PFSK-1 (cell line): Measurements from ENCODE around the gene PAK1.

Experiments used
- FOXP2 ChIP-seq: optimal IDR thresholded peaks from 2 replicates; pipeline ENCODE3; 2011; ENCODE audit warnings: borderline replicate concordance, control low read depth, inconsistent platforms; ENCODE audit not compliant: insufficient read depth; ENCODE audit errors: extremely low read length, extremely low read depth
- POLR2AphosphoS5 ChIP-seq: IDR thresholded peaks from 2 replicates; pipeline ENCODE4 v1.6.1; 2012; ENCODE audit warnings: low read depth, mild to moderate bottlenecking, control low read depth, low read length, moderate library complexity
- SIN3A ChIP-seq: IDR thresholded peaks from 2 replicates; pipeline ENCODE4 v1.6.1; 2012; ENCODE audit warnings: mild to moderate bottlenecking, low read length, moderate library complexity, borderline replicate concordance; ENCODE audit not compliant: insufficient read depth
- TAF1 ChIP-seq: IDR thresholded peaks from 2 replicates; pipeline ENCODE4 v1.6.1; 2012; ENCODE audit warnings: low read length, control low read depth, borderline replicate concordance; ENCODE audit not compliant: insufficient read depth
- TF ChIP-seq, protein P1 (sequence below), 2 experiments: IDR thresholded peaks; 2 replicates each; pipeline versions ENCODE4 v1.6.1 to v1.8.0; 2011 to 2012; ENCODE audit warnings: low read depth in 2 of 2, low read length in 2 of 2, control low read depth in 1 of 2, inconsistent platforms in 1 of 2, mild to moderate bottlenecking in 1 of 2, moderate library complexity in 1 of 2; ENCODE audit not compliant: insufficient read depth in 1 of 2

PAK1 gene

DNA sequence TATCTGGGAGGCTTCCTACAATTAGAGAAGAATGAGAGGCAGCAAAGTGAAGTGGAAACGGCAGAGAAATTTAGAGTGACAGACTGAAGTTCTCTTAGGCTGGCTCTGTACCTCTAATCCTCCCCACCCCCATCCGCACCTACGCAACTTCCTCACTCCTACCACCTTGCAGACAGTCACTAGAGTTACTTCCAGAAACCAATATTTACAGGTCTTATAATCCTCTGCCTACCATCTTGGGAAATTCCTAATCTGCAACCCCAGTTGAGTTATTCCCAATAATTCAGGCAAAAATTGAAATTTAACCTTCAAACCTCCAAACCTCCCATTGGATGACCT lies 71.7 kb downstream of the PAK1 start:
- TF ChIP-seq FOXP2 (no peak), POLR2AphosphoS5 (no peak), SIN3A (no peak), TAF1 (no peak)
- TF ChIP-seq, protein P1, sequence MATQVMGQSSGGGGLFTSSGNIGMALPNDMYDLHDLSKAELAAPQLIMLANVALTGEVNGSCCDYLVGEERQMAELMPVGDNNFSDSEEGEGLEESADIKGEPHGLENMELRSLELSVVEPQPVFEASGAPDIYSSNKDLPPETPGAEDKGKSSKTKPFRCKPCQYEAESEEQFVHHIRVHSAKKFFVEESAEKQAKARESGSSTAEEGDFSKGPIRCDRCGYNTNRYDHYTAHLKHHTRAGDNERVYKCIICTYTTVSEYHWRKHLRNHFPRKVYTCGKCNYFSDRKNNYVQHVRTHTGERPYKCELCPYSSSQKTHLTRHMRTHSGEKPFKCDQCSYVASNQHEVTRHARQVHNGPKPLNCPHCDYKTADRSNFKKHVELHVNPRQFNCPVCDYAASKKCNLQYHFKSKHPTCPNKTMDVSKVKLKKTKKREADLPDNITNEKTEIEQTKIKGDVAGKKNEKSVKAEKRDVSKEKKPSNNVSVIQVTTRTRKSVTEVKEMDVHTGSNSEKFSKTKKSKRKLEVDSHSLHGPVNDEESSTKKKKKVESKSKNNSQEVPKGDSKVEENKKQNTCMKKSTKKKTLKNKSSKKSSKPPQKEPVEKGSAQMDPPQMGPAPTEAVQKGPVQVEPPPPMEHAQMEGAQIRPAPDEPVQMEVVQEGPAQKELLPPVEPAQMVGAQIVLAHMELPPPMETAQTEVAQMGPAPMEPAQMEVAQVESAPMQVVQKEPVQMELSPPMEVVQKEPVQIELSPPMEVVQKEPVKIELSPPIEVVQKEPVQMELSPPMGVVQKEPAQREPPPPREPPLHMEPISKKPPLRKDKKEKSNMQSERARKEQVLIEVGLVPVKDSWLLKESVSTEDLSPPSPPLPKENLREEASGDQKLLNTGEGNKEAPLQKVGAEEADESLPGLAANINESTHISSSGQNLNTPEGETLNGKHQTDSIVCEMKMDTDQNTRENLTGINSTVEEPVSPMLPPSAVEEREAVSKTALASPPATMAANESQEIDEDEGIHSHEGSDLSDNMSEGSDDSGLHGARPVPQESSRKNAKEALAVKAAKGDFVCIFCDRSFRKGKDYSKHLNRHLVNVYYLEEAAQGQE (IDR thresholded peaks at IDR 0.05; ENCODE audit: insufficient read depth in 1 of 2, low read depth in 2 of 2, low read length in 2 of 2) = no peak

DNA sequence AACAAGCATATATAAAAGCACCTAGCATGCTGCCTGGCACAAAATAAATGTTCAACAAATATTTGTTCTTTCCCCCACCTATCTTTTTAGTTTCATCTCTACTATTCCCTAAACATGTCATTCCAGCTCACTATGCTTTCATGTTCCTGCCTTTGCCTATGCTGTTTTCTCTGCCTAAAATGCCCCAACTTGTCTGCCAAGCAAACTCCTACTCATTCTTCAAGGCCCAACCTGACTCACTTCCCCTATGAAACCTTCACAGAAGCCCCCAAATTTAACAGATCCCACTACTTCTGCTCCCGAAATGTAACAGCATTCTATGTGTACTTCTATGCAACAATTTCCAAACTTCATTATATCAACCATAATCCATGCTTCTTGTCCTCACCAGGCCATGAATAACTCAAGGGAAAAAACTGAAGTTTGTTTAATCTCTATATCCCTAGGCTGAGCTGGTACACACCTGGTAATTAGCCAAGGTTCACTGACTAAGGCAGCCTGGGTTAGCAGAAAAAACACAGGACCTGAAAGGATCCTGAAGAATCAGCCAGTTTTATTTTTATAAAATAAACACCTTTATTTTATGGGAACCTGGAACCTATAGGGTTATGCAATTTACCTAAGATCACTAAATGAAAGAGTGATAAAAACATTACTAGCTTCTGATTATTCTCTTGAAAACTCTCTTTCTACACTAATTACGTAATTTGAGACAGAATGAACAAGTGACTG lies 72.2 kb downstream of the PAK1 start:
- TF ChIP-seq FOXP2 (no peak), TAF1 (no peak), SIN3A (no peak), POLR2AphosphoS5 (no peak)
- TF ChIP-seq, protein P1 (IDR thresholded peaks at IDR 0.05; ENCODE audit: insufficient read depth in 1 of 2, low read depth in 2 of 2, low read length in 2 of 2) = no peak

DNA sequence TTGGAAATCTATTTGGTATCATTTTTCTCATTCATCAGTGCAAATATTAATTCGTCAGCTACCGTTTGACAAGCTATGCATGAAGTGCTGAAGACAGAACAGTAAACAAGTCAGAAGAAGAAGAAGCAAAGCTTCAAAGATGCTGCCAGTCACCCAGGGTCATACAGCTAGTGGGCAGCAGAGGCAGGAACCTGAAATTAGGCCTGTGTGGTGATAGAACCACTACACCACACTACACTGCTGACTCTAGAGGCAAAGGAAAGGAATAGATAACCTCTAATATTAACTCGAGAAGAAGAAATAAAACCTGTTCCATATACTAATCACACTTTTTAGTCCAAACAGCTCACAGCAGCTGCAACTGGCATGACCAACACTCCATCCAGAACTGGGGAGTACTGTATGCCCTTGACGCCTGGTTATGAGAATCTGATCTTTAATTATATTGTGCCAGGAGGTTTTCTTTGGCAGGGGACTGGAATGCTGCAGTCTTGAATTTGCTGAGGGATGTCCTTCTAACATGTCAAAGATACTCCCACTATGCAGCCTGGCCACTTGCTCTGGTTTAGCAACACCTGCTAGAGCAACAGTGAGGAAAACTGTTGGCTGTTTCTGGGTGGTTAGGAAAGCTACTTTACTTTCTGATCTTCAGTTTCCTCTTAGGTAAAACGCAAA lies 73.0 kb downstream of the PAK1 start:
- TF ChIP-seq TAF1 = no peak
- TF ChIP-seq POLR2AphosphoS5 = no peak
- TF ChIP-seq FOXP2 = no peak
- TF ChIP-seq, protein P1 (IDR thresholded peaks at IDR 0.05; ENCODE audit: insufficient read depth in 1 of 2, low read depth in 2 of 2, low read length in 2 of 2) = no peak
- no peak for TF ChIP-seq SIN3A

DNA sequence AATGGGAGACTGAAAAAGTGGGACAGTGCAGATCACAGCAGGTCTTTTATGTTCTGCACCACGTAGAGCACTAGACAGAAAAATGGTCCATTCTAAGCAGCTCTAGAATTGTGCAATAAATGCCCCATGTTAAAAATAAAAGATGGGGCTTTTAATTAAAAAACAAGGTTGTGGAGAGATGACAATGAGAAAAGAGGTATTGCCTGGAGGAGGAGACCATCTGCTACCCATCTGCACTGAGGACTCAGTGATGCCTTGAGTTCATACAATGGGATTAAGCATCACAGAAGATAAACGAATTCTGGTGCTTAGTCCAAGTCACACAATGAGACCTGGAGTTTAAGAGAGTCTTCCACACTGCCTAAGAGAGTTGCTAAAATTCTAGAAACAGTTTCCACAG lies 73.6 kb downstream of the PAK1 start:
- TF ChIP-seq TAF1 (no peak), FOXP2 (no peak), POLR2AphosphoS5 (no peak), SIN3A (no peak)
- TF ChIP-seq, protein P1 (IDR thresholded peaks at IDR 0.05; ENCODE audit: insufficient read depth in 1 of 2, low read depth in 2 of 2, low read length in 2 of 2) = no peak
